Measurements from ENCODE around the gene C2orf76.

- TF ChIP-seq EZH2 (IDR thresholded peaks at IDR 0.05; ENCODE audit: insufficient read depth, poor library complexity, severe bottlenecking), result no peak
- TF ChIP-seq EZH2phosphoT487 (IDR thresholded peaks at IDR 0.05; ENCODE audit: insufficient read depth, low read depth), result no peak
Measured at GRCh38 chr2:119288576-119288975, 78.1 kb downstream of the C2orf76 start.
